GM12878 (cell line): ENCODE results near the gene MS4A7. TPM values are rescaled to one million over a fixed set of nuclear protein-coding genes. Genes with fewer than 3 reads are reported as not detected.

ENCODE experiments used
- ATAC-seq: fragments of 200-7000 bp; cut with Tn5 transposase; 3 replicates; pipeline ENCODE4 v1.9.1; 2020; ENCODE audit warnings: mild to moderate bottlenecking, moderate library complexity
- BruUV-seq: library from RNA; stranded (reverse); fragments of 400-500 nt; replicated peaks from 2 replicates; lab custom pipeline; 2021; lab: Mats Ljungman, UMichigan
- CTCF ChIA-PET: fragments of 300-600 bp; sonication (Branson Sonifier 250); formaldehyde crosslinking; extraction: SDS; loops from one replicate; lab custom pipeline; 2021; ENCODE audit warnings: inconsistent platforms; lab: Yijun Ruan, JAX
- POLR2A ChIA-PET: fragments of 350-600 bp; formaldehyde crosslinking; extraction: SDS; loops from one replicate; lab custom pipeline; 2021; ENCODE audit warnings: inconsistent platforms; lab: Charles Lee
- RAD21 ChIA-PET: fragments of 300-600 bp; sonication (Branson Sonifier 250); formaldehyde crosslinking; loops from one replicate; lab custom pipeline; 2023; ENCODE audit warnings: antibody characterized with exemption; ENCODE audit not compliant: unreplicated experiment; lab: Charles Lee
- SMC1A ChIA-PET: fragments of 300-600 bp; sonication (Branson Sonifier 250); formaldehyde crosslinking; loops from one replicate; lab custom pipeline; 2023; ENCODE audit not compliant: unreplicated experiment, uncharacterized antibody; lab: Charles Lee
- DNase-seq: peaks from one replicate; pipeline ENCODE4 v3.0.0-alpha.2; 2011; ENCODE audit warnings: low read depth, low spot score
- FAIRE-seq: peaks from 3 replicates; lab custom pipeline; 2011; peaks lifted over from hg19 to GRCh38; lab: Jason Lieb, UNC
- H2AFZ ChIP-seq: 2 replicates; pipeline ENCODE4 v1.6.0; 2011; ENCODE audit warnings: low read depth, low read length, control low read depth; ENCODE audit not compliant: control insufficient read depth
- H3K27ac ChIP-seq: 2 replicates; pipeline ENCODE4 v1.5.1; 2011; ENCODE audit warnings: control low read depth; ENCODE audit not compliant: control insufficient read depth, insufficient read depth
- H3K27me3 ChIP-seq, 2 experiments: replicated peaks in 1 of 2; 2 replicates each; pipeline versions ENCODE4 v1.6.0 to v1.6.1; 2011; ENCODE audit warnings: low read length in 1 of 2; ENCODE audit not compliant: control insufficient read depth in 2 of 2, insufficient read depth in 2 of 2
- H3K36me3 ChIP-seq, 2 experiments: 2 replicates each; pipeline ENCODE4 v1.5.1; 2011; ENCODE audit warnings: low read length in 1 of 2; ENCODE audit not compliant: control insufficient read depth in 2 of 2, insufficient read depth in 2 of 2
- H3K4me1 ChIP-seq: 2 replicates; pipeline ENCODE4 v1.6.1; 2011; ENCODE audit warnings: mild to moderate bottlenecking, low read length, moderate library complexity, mixed read lengths; ENCODE audit not compliant: control insufficient read depth, insufficient read depth
- H3K4me2 ChIP-seq: 2 replicates; pipeline ENCODE4 v1.6.0; 2011; ENCODE audit warnings: control low read depth; ENCODE audit not compliant: control insufficient read depth, insufficient read depth
- H3K4me3 ChIP-seq: fragments of 200-600 bp; sonication (generic); 2 replicates; pipeline ENCODE4 v1.5.1; 2016
- H3K79me2 ChIP-seq: 2 replicates; pipeline ENCODE4 v1.6.0; 2011; ENCODE audit warnings: low read length; ENCODE audit not compliant: control insufficient read depth, insufficient read depth
- H3K9ac ChIP-seq: 2 replicates; pipeline ENCODE4 v1.8.0; 2011; ENCODE audit warnings: low read length, control low read depth, mixed read lengths; ENCODE audit not compliant: control insufficient read depth, insufficient read depth
- H3K9me3 ChIP-seq: replicated peaks from 3 replicates; pipeline ENCODE4 v1.5.1; 2011; ENCODE audit warnings: mild to moderate bottlenecking, low read length; ENCODE audit not compliant: control insufficient read depth, insufficient read depth
- H4K20me1 ChIP-seq: 2 replicates; pipeline ENCODE4 v1.6.0; 2011; ENCODE audit not compliant: control insufficient read depth, insufficient read depth
- EED ChIP-seq: sonication (generic); IDR thresholded peaks from 2 replicates; pipeline ENCODE4 v1.6.1; 2016; ENCODE audit warnings: antibody characterized with exemption, low read depth
- HDAC2 ChIP-seq: fragments of 200-600 bp; sonication (generic); IDR thresholded peaks from 2 replicates; pipeline ENCODE4 v1.6.1; 2017
- IKZF1 ChIP-seq: fragments of 450-650 bp; conservative IDR thresholded peaks from 2 replicates; pipeline ENCODE4 v1.6.1; 2017; ENCODE audit warnings: antibody characterized with exemption, mild to moderate bottlenecking
- PAX5 ChIP-seq: IDR thresholded peaks from 2 replicates; pipeline ENCODE4 v1.6.1; 2011; ENCODE audit warnings: low read depth, low read length, borderline replicate concordance
- POU2F2 ChIP-seq: IDR thresholded peaks from 3 replicates; pipeline ENCODE4 v1.6.1; 2011; ENCODE audit warnings: low read depth, mild to moderate bottlenecking, low read length, borderline replicate concordance
- RAD21 ChIP-seq: IDR thresholded peaks from 2 replicates; pipeline ENCODE4 v1.6.1; 2011; ENCODE audit warnings: mild to moderate bottlenecking, low read depth, low read length, moderate library complexity; ENCODE audit not compliant: insufficient read depth
- RUNX3 ChIP-seq: IDR thresholded peaks from 2 replicates; pipeline ENCODE4 v1.6.1; 2012; ENCODE audit warnings: low read length, inconsistent platforms
- SMC3 ChIP-seq: IDR thresholded peaks from 2 replicates; pipeline ENCODE4 v1.6.1; 2011; ENCODE audit warnings: low read length, improper control_type of control experiment, borderline replicate concordance
- SRF ChIP-seq, 2 experiments: IDR thresholded peaks; 2 replicates each; pipeline ENCODE4 v1.6.1; 2011; ENCODE audit warnings: low read depth in 2 of 2, low read length in 2 of 2, mild to moderate bottlenecking in 1 of 2, moderate library complexity in 1 of 2
- STAT1 ChIP-seq: fragments of 450-650 bp; conservative IDR thresholded peaks from 2 replicates; pipeline ENCODE4 v1.6.1; 2014; ENCODE audit warnings: antibody characterized with exemption, mild to moderate bottlenecking
- TARDBP ChIP-seq: IDR thresholded peaks from 2 replicates; pipeline ENCODE4 v1.6.1; 2016; ENCODE audit warnings: borderline replicate concordance
- ZNF217 ChIP-seq: fragments of 450-650 bp; IDR thresholded peaks from 2 replicates; pipeline ENCODE4 v1.6.1; 2017; ENCODE audit warnings: antibody characterized with exemption, mild to moderate bottlenecking
- WGBS: methylation state at CpG from one replicate; pipeline ENCODE4 v1.1.6; 2016; ENCODE audit warnings: low lambda C conversion rate; ENCODE audit not compliant: insufficient replicate concordance, insufficient coverage; ENCODE audit errors: missing lambda C conversion rate; 5-methylcytosine and 5-hydroxymethylcytosine counted together
- in situ Hi-C: fragments of 300-500 bp; cut with MboI; formaldehyde crosslinking; loops from 9 replicates; pipeline ENCODE4 v1.14.3; 2018; ENCODE audit warnings: mixed read lengths
- intact Hi-C: fragments of 100-400 bp; cut with micrococcal nuclease; formaldehyde crosslinking; loops from one replicate; pipeline ENCODE4 v1.14.2; 2022; ENCODE audit not compliant: unreplicated experiment
- polyA plus RNA-seq, 11 experiments: library from polyadenylated mRNA; depleted of rRNA in 4 of 11; unstranded in 6 of 11; stranded (reverse) in 5 of 11; fragments of >200 nt; fragmentation: Nextera tagmentation in 4 of 11; fragmentation: Illumina TruSeq in 1 of 11; extraction: Ambion mirVana in 4 of 11; extraction: Trizol in 1 of 11; gene quantifications; 1 replicate in 1 of 11; 2 replicates in 10 of 11; pipeline versions ENCODE4 v1.2.1 to v1.2.3, GENCODE V29; 2011 to 2016; ENCODE audit warnings: inconsistent platforms in 2 of 11, missing spikeins in 2 of 11, low read depth in 1 of 11
- total RNA-seq, 4 experiments: library from RNA; depleted of rRNA in 3 of 4; stranded (reverse); fragments of >200 nt in 3 of 4; fragmentation: Illumina TruSeq in 1 of 4; extraction: Trizol in 1 of 4; gene quantifications; 2 replicates each; pipeline versions ENCODE4 v1.2.1 to v1.2.3, GENCODE V29; 2013 to 2021
- TF ChIP-seq, protein P1 (sequence below): fragments of 150-350 bp; IDR thresholded peaks from 2 replicates; pipeline ENCODE4 v1.6.1; 2016; ENCODE audit warnings: low read depth, low read length
- TF ChIP-seq, protein P2 (sequence below): fragments of 450-650 bp; formaldehyde crosslinking; IDR thresholded peaks from 2 replicates; pipeline ENCODE4 v1.5.0; 2022; ENCODE audit warnings: mild to moderate bottlenecking, missing genetic modification characterization
- TF ChIP-seq, protein P3 (sequence below): fragments of 450-650 bp; IDR thresholded peaks from 2 replicates; pipeline ENCODE4 v1.6.1; 2017; ENCODE audit warnings: antibody characterized with exemption, mild to moderate bottlenecking, moderate library complexity

The MS4A7 gene
- total and polyA plus RNA-seq, 10 of the 15 experiments (the other 5 are each of a cell fraction or from before 2014, with no cell fraction given) = 1.7 to 17.0 (median 3.7) TPM

DNA sequence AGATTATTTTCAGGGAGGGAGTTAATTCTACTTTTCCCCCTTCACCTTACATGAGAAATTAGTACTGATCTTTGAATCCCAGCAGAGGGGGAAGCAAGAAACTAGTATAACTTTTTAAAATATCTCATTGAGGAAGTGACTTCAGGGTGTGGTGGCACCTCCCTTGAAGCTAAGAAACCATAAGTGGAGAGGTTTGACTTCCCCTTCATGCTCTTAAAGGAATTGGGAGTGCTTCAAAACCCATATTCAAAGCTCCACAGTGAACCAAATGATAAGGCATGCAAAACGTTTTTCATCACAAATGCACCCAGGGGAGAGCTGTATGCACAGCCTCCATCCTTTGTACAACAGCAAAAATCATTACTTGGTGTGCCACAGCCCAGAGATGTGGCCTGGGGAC, 18.5 kb downstream of the MS4A7 start:
- DNase-seq (peak; percentile 47), FAIRE-seq (no peak), ATAC-seq (peak; percentile 84)
- SMC1A ChIA-PET = interaction anchor here (0.7 to 2.6 kb wide), 14 partner anchors 8 to 123 kb away, joined by 3 to 15 read pairs (median 4); partner anchors contain the start of genes MS4A1 and MS4A7
- RAD21 ChIA-PET = interaction anchor here (0.8 to 1.2 kb wide), 3 partner anchors 34 to 59 kb away, joined by 3 to 4 read pairs (median 3); partner anchors contain the start of gene MS4A1
- Histone ChIP-seq H3K27ac (peak overlapping the region; percentile 53), H3K9me3 (peaks cover 3% of the 10 kb centered on the region; the same call in 2 of the 3 replicates), H2AFZ (peak overlapping the region; percentile 51; the same call in 1 of the 2 replicates), H3K27me3 (no peaks in the 10 kb centered on the region), H3K9ac (no peak overlapping the region), H3K79me2 (no peaks in the 10 kb centered on the region), H3K36me3 (no peaks in the 10 kb centered on the region), H3K4me2 (peak overlapping the region; percentile 26), H3K4me3 (no peak overlapping the region), H4K20me1 (no peaks in the 10 kb centered on the region), H3K4me1 (peaks cover 16% of the 10 kb centered on the region)
- POLR2A ChIA-PET = interaction anchor here (0.6 to 1.0 kb wide), 2 partner anchors 14 to 80 kb away, joined by 3 to 5 read pairs; no protein-coding TSS in a partner anchor
- CTCF ChIA-PET = interaction anchor here (0.7 to 3.1 kb wide), 8 partner anchors 10 to 132 kb away, joined by 3 to 16 read pairs (median 4); partner anchors contain the start of gene MS4A7
- BruUV-seq = no TSS peak
- in situ Hi-C loops (no loop called here), intact Hi-C loops (no loop called here)
- 0% methylated on average over 1 of the region's 1 CpG for WGBS
- TF ChIP-seq TARDBP = no peak
- TF ChIP-seq, protein P1, sequence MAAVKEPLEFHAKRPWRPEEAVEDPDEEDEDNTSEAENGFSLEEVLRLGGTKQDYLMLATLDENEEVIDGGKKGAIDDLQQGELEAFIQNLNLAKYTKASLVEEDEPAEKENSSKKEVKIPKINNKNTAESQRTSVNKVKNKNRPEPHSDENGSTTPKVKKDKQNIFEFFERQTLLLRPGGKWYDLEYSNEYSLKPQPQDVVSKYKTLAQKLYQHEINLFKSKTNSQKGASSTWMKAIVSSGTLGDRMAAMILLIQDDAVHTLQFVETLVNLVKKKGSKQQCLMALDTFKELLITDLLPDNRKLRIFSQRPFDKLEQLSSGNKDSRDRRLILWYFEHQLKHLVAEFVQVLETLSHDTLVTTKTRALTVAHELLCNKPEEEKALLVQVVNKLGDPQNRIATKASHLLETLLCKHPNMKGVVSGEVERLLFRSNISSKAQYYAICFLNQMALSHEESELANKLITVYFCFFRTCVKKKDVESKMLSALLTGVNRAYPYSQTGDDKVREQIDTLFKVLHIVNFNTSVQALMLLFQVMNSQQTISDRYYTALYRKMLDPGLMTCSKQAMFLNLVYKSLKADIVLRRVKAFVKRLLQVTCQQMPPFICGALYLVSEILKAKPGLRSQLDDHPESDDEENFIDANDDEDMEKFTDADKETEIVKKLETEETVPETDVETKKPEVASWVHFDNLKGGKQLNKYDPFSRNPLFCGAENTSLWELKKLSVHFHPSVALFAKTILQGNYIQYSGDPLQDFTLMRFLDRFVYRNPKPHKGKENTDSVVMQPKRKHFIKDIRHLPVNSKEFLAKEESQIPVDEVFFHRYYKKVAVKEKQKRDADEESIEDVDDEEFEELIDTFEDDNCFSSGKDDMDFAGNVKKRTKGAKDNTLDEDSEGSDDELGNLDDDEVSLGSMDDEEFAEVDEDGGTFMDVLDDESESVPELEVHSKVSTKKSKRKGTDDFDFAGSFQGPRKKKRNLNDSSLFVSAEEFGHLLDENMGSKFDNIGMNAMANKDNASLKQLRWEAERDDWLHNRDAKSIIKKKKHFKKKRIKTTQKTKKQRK = no peak
- TF ChIP-seq STAT1 = no peak
- TF ChIP-seq ZNF217 = no peak
- TF ChIP-seq PAX5 = peak; percentile 27; the same call in 1 of the 2 replicates
- peak; percentile 15; the same call in 1 of the 3 replicates for TF ChIP-seq POU2F2
- no peak for TF ChIP-seq SMC3
- TF ChIP-seq RUNX3 = peak; percentile 60
- TF ChIP-seq EED = peak; percentile 28; the same call in 1 of the 2 replicates
- TF ChIP-seq, protein P2, sequence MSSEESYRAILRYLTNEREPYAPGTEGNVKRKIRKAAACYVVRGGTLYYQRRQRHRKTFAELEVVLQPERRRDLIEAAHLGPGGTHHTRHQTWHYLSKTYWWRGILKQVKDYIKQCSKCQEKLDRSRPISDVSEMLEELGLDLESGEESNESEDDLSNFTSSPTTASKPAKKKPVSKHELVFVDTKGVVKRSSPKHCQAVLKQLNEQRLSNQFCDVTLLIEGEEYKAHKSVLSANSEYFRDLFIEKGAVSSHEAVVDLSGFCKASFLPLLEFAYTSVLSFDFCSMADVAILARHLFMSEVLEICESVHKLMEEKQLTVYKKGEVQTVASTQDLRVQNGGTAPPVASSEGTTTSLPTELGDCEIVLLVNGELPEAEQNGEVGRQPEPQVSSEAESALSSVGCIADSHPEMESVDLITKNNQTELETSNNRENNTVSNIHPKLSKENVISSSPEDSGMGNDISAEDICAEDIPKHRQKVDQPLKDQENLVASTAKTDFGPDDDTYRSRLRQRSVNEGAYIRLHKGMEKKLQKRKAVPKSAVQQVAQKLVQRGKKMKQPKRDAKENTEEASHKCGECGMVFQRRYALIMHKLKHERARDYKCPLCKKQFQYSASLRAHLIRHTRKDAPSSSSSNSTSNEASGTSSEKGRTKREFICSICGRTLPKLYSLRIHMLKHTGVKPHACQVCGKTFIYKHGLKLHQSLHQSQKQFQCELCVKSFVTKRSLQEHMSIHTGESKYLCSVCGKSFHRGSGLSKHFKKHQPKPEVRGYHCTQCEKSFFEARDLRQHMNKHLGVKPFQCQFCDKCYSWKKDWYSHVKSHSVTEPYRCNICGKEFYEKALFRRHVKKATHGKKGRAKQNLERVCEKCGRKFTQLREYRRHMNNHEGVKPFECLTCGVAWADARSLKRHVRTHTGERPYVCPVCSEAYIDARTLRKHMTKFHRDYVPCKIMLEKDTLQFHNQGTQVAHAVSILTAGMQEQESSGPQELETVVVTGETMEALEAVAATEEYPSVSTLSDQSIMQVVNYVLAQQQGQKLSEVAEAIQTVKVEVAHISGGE (CRISPR knock-in tag) = no peak
- TF ChIP-seq HDAC2 = no peak
- no peak for TF ChIP-seq IKZF1
- TF ChIP-seq, protein P3, sequence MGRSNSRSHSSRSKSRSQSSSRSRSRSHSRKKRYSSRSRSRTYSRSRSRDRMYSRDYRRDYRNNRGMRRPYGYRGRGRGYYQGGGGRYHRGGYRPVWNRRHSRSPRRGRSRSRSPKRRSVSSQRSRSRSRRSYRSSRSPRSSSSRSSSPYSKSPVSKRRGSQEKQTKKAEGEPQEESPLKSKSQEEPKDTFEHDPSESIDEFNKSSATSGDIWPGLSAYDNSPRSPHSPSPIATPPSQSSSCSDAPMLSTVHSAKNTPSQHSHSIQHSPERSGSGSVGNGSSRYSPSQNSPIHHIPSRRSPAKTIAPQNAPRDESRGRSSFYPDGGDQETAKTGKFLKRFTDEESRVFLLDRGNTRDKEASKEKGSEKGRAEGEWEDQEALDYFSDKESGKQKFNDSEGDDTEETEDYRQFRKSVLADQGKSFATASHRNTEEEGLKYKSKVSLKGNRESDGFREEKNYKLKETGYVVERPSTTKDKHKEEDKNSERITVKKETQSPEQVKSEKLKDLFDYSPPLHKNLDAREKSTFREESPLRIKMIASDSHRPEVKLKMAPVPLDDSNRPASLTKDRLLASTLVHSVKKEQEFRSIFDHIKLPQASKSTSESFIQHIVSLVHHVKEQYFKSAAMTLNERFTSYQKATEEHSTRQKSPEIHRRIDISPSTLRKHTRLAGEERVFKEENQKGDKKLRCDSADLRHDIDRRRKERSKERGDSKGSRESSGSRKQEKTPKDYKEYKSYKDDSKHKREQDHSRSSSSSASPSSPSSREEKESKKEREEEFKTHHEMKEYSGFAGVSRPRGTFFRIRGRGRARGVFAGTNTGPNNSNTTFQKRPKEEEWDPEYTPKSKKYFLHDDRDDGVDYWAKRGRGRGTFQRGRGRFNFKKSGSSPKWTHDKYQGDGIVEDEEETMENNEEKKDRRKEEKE = no peak
- no peak for TF ChIP-seq RAD21
- 0 out of 4 replicates have a peak, but pooled peaks of 1 of the 2 experiments have one; percentile 45 for TF ChIP-seq SRF (IDR thresholded peaks at IDR 0.05; ENCODE audit: low read depth in 2 of 2, low read length in 2 of 2)
